ENCODE data around the gene C10orf67.

DNA sequence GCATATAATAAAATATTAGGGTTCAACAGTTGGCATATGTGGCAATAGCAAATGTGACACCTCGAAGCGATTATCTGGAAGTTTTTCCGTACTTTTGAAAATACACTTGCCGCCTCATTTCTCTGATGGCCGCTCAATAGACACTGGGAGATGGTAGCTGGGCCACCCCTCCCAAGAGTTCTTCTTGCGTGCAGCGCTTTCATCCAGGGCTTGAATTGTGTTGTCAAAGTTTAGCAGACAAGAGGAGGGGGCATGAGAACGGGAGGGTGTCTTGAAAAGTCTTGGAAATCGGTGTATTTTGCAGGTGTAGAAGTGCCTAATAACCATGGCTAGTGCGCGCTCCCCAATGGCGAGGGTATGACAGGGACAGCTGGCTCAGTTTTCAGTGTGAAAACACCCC is 144.0 kb downstream of the C10orf67 start:
- no peak for TF ChIP-seq CTCF (IDR thresholded peaks at IDR 0.05)
- TF ChIP-seq POLR2A (IDR thresholded peaks at IDR 0.05): no peak
- no peak for TF ChIP-seq POLR2AphosphoS5 (IDR thresholded peaks at IDR 0.05)

All from sigmoid colon (tissue), 4 donors.